NCI-H510A (cell line): Measurements from ENCODE around the gene RTEL1.
"Not testable (repeated sequence)": the region's sequence is repeated elsewhere in the genome, so short reads cannot be mapped to it uniquely, and the experiment has no call there.

ENCODE experiments used
- DNase-seq: peaks from one replicate; lab custom pipeline; 2025; lab: John Stamatoyannopoulos, UW

Gene RTEL1

DNA sequence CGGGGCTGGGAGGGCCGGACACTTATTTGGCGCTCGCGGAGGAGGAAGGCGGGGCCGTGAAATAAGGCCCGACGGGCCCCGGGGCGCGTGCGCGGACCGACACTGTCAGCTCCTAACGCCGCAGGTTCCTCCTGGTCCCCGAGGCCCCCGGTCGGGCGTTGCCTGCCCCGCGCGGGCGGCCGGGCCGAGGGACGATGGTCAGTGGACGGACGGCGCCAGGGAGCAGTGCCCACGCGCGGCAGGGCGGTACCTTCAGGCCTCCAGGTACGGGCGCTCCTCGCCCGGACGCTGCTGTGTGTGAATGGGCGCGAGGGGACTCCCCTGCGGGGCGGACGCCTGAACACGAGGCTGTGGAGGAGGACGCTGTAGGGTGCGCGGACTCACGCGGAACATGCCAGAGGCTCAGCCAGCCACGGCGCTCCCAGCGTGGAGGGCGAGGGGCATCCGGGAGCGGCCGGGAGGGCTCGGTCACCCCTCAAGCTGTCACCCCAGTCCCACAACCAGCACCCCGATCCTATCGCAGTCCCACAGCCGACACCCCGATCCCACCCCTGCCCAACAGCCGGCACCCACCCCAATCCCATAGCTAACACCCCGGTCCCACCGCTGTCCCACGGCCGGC is 30.9 kb upstream of the RTEL1 start:
- peak; percentile 84 for DNase-seq

DNA sequence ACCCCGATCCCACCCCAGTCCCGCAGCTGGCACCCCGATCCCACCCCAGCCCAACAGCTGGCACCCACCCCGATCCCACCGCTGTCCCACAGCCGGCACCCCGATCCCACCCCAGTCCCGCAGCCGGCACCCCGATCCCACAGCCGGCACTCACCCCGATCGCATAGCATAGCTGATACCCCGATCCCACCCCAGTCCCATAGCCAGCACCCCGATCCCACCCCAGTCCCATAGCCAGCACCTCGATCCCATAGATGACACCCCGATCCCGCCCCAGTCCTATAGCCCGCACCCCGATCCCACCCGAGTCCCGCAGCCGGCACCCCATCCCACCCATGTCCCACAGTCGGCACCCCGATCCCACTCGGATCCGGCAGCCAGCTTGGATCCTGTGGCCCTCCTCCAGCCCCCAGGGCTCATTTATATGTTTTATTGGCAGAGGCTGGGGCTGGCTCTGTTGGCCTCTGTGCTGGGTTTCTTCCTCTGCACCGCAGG is 30.3 kb upstream of the RTEL1 start:
- no peak for DNase-seq

DNA sequence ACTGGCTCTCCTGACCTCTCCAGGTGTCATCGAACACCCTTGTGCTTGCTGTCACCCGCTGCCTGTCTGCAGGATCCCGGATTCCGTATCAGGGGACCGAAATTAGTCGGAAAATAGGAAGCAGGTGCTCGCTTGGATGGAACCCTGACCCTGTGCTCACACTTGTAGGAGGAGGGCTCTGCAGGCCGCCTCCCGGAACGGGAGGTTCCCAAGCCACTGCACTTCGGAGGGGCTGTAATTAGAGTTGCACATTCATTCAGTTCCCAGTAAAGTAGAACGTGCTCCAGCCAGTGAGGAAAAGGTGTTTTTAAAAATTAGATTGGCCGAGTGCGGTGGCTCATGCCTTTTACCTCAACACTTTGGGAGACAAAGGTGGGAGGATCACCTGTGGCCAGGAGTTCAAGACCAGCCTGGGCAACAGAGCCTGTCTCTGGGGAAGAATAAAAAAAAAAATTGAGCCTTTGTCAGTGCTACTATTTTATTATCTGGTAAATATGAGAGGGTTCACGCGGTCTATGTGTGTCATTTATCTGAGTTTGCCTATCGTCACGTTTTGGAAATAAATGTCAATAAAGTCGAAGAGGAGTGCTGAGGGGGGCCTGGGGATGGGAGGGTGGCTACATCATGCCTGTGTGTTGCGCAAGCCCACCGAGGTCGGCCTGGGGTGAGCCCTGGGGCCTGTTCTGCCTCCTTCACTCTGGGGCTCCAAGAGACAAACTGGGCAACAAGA is 29.7 kb upstream of the RTEL1 start:
- peak; percentile 68 for DNase-seq

DNA sequence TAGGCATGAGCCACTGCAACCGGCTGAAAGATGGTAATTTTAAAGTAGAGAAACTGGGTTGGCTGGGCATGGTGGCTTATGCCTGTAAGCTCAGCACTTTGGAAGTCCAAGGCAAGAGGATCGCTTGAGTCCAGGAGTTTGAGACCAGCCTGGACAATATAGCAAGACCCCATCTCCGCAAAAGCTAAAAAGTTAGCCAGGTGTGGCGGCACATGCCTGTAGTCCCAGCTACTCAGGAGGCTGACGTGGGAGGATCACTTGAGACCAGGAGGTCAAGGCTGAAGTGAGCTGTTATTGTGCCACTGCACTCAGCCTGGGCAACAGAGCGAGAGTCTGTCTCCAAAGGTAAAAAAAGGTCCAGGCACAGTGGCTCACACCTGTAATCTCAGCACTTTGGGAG is 27.2 kb upstream of the RTEL1 start:
- not testable (repeated sequence) for DNase-seq

DNA sequence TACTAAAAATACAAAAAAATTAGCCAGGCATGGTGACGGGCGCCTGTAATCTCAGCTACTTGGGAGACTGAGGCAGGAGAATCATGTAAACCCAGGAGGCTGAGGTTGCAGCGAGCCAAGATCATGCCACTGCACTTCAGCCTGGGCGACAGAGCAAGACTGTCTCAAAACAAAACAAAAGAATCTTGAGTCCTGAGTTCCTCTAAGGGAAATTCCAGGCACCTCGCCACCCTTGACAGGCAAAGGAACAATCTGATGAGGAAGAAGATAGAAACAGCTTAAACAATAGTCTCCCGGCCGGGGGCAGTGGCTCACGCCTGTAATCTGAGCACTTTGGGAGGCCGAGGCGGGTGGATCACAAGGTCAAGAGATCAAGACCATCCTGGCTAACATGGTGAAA is 26.7 kb upstream of the RTEL1 start:
- not testable (repeated sequence) for DNase-seq

DNA sequence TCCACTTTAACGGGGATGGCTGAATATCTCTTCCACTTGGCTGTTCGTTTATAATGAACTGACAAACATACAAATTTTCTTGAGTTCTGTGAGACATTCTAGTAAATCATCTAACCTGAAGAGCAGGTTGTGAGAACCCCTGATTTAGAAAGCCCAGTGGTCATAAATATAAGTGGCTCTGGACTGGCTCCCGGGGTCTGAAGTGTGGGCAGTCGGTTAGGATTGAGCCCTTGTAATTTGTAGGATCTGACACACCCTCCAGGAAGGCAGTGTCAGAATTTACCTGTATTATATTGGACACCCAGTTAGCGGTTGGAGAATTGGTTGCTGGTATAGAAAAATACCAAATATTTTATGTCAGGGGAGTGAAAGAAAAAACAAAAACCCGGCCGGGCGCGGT is 24.4 kb upstream of the RTEL1 start:
- DNase-seq: no peak

DNA sequence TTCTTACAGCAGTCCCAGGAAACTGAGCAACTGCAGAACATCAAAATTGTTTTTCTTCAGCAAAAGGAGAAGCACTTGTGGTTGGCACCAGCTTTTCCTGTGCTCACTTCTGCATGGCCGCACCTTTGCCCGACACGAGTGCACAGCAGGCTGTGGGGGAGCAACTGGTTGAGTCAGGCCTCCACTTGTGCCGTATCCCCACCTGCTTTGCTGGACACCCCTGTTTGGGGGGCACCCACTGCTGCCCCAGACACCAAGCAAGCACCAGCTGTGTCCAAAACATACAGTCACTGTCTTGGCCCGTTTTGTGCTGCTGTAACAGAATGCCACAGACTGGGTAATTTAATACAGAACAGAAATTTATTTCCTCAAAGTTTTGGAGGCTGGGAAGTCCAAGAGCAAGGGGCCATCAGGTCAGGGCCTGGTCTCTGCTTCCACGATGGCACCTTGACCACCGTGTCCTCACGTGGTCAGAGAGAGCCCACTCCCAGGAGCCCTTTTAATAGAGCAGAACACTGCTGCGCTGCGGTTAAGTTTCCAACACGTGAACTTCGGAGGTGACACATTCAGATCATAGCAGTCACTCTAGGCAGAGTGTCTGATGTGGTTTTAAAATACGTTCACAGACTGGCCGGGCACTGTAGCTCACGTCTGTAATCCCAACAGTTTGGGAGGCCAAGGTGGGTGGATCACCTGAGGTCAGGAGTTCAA is 22.5 kb upstream of the RTEL1 start:
- no peak for DNase-seq

DNA sequence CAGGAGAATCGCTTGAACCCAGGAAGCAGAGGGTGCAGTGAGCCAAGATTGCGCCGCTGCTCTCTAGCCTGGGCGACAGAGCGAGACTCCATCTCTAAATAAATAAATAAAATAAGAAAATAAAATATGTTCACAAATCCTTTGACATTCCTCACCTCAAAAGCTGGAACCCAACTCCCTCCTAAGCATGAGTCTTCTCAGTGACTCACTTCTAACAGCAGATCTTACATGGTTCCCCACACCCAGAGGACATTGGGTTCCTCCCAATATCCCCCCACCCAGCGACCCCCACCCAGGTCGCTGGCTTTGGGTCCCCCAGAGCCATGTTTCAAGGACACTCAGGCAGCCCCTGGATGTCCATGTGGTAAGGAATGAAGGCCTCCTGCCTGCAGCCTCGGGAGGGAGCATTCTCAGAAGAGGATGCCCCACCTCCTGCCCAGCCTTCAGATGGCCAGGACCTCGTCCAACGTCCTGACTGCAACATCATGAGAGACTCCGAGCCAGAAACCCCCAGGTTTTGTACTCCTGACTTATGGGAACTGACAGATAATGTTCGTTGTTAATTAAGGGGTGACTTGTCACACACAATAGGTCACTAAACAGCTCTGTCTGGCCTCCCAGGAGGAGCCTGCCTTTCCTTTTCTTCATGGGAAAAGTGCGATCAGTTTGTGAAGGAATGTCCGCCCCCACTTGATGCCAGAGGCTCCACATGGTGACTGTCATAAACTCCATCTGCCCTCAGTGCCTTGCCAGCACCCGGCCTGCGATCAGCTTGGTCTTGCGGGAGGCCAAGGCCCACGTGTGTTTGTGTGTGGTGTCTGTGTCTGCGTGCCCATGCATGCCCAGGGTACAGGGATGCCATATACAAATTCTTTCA is 21.1 kb upstream of the RTEL1 start:
- DNase-seq: no peak

DNA sequence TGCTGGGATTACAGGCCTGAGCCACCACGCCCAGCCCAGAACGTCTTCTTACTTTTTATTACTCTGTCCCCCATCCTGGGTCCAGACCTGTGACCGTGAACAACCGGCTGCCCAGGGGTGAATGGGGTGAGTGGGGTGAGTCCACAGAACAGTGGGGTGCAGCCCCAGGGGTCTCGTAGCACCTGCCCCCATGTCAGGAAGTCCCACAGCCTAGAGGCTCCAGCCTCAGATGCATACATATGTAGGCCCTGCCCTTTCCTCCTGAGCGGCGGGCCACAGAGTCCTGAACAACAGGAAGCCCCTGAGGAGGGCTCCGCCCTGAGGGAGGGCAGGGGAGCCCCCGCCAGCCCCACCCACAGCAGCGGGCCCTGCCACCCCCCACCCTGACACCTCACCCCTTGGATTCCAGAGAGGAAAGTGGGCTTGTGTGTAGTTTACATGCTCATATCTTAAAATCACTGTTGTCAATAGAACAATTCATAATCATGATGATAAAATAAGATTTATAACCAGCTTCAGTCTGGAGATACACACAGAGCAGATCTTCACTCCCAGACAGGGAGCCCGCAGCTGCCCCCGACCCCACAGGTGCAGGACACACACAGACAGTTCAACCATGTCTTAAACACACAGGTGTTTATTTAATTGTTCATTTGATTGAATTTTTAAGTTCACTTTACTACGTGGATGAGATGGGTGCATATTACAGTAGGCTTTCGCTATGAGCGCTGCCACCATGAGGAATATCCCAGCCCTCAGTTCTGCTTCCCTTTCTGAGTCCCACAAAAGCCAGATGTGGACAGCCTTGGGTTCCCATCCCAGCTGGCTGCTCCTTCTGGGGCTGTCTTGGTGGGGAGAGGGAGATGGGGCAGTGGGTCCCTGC is 18.8 kb upstream of the RTEL1 start:
- DNase-seq: no peak

DNA sequence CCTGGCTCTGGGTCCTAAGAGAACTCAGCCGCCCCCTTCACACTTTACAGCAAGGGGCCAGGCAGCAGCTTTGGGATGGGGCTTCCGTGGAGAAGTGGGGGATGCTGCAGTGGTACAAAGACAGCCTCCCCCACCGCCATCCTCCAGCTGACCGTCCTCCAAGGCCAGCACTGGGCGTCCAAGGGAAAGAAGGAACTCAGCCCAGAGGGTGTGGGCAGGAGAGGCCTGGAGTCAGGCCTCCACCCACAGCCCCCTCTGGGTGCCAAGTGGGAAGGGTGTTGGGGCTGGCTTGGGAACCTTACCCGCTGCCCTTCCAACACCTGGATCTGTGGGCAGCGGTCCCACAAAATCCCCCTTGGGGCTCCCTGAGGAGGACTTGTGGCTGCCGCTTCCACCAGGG is 18.0 kb upstream of the RTEL1 start:
- no peak for DNase-seq

DNA sequence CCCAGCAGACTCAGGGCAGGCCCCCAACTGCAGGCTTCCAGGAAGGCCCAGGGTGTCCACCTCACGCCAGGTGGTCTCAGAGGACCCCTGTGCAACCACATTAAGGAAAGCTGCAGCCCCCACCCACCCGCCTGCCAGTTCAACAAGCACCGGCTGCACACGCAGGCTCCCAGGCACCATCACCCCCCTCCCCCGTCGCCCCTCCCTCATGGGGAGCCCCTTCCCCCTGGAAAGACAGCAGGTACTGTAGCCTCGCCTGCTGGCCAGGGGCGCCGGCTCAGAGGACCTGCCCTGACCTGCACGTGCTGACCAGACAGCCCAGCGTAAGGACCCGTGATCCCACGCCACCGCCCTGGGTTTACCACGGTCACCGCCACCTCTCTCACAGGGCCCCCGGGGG is 17.4 kb upstream of the RTEL1 start:
- not testable (repeated sequence) for DNase-seq

DNA sequence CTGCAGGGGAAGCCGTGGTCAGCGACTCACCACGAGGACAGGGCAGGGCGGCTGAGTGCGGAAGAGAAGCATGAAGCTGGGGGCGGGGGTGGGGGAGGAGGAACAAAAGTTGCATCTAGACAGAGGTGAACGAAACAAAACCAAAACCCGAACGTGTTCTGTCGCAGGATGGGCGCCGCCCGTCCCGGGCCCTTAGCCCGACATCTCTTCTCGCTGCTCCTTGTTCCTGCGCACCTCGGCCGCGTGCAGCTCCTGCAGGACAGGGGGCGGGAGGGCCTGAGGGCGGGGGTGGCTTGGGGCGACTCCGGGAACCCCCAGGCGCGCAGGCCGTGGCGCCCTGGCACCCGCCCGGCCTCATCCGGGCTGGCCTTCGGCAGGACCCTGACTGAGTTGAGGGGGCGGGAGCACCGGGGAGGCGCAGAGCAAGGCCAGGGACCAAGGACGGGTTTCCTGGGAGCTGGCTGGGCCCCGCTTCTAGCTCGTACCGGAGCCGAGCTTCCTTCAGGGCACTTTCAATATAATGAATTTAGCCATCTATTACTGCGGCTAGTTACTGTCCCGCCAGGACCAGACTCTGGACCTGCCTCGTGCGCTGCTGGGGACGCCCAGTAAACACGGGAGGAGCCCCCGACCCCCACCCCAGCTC is 16.8 kb upstream of the RTEL1 start:
- no peak for DNase-seq

DNA sequence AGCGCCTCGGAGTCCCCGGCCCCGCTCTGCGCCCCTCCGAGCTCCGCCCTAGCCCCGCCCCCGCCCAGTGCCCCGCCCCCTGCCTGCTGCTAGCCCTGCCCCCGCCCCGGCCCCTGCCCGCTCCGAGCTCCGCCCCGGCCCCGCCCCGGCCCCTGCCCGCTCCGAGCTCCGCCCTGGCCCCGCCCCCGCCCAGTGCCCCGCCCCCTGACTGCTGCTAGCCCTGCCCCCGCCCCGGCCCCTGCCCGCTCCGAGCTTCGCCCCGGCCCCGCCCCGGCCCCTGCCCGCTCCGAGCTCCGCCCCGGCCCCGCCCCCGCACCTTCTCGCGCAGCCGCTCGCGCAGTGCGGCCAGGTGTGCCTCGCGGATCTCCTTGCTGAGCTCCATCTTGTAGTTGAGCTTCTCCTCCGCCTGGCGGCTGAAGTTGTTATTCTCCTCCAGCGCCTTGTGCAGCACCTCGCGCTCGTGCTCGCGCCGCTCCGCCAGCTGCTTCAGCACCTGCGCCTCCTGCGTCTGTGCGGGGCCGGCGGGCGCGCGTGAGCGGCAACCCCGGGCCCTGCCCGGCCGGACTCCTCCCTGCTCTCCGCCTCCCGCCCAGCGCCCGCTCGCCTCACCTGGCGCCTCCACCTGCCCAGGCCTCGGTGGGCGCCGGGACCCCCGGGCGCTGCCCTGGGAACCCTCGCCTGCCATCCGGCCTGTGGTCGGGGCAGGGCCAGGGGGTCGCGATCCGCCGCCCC is 16.2 kb upstream of the RTEL1 start:
- no peak for DNase-seq

DNA sequence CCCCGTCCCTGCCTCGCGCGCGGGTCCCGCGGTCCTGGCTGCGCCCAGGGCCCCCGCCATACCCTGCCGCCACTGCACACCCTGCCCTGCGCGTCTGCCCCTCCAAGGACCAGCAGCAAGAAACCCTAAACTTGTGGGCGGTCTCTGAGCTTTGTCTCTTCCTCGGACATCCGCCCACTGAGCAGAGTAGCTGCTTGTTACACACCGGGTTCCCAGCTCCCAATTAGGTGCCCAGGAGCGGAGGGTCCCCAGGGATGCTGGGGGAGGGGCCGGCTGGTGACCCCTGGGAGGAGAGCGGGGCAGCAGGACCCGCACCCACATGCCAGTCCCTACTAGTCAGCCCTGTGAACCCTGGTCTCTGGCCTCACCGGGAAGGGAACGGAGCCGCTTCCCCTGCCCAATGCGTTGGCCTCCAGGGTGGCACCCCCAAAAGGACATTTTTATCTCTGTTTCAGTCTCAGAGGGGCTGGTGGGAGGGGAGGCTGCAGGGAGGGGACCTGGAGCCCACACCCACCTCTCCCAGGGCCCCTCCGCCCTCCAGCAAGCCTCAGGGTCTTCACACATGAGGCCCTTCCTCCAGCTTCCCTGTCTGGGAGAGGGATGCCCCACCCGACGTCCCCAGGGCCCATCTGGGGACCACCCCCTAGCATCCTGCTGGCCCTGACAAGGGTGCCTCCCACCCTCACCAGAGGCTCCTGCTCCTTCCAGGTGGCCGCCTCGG is 15.4 kb upstream of the RTEL1 start:
- no peak for DNase-seq

DNA sequence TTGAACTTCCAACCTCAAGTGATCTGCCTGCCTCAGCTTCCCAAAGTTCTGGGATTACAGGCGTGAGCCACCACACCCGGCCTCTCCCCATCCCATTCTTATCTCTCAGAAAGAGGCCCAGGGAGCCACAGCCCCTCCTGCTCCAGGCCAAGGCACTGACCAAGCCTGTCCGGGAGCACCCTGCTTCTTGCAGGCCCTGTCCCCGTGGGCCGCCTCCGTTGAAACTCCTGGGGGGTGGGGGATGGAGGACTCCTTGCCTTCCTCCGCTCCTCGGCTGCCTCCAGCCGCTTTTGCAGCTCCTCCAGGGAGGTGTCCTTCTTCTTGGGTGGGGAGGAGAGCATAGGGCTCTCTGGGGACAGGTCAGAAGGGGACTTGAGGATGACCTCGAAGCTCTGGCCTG is 14.6 kb upstream of the RTEL1 start:
- DNase-seq: no peak

DNA sequence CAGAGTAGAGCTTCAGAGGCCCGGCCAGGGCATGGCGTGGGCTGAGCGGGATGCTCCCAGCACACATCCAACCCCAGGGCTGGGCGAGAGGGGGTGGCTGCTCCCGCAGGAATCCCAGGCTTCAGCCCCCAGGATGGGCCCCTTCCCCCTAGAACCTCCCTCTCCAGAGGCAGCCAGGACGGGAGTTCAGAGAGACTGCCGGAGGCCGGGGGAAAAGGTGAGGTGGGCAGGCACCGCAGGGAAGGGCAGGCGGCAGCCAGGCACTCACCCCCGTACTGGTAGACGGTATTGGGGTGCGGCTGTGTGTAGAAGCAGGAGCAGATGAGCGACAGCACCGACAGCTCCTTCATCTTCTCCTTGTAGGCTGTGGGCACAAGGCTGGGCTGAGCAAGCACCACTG is 14.2 kb upstream of the RTEL1 start:
- no peak for DNase-seq

DNA sequence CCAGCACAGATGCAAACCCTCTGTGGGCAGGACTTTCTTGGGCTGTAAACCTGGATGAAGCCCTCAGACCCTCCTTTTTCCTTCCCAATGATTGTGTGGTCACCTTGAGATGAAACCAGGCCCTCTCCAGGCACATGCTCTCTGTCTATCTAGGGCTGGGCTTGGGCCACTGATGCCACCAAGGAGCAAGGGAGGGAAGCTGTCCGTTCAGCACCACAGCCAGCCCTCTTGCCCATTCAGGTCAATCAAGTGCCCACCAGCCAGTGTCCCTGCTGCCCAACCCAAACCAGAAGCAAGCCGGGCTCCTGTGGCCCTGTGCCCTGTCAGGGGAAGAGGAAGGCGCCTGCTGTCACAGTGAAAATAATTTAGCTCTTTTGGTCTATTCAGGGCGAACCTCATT is 12.9 kb upstream of the RTEL1 start:
- no peak for DNase-seq

DNA sequence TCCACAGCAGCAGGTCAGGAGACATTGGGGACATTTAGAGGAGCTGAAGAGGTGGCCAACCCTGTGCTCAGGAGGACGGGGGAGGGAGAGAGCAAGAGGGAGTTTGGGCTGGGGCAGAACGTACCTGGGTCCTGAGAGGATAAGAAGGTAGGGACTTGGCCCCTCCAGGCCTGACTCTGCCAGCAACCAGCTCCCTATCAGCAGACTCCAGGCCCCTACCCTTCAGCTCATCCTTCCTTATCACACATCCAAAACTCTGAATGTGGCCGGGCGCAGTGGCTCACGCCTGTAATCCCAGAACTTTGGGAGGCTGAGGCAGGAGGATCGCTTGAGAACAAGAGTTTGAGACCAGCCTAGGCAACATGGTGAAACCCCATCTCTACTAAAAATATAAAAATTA is 9.9 kb upstream of the RTEL1 start:
- no peak for DNase-seq

DNA sequence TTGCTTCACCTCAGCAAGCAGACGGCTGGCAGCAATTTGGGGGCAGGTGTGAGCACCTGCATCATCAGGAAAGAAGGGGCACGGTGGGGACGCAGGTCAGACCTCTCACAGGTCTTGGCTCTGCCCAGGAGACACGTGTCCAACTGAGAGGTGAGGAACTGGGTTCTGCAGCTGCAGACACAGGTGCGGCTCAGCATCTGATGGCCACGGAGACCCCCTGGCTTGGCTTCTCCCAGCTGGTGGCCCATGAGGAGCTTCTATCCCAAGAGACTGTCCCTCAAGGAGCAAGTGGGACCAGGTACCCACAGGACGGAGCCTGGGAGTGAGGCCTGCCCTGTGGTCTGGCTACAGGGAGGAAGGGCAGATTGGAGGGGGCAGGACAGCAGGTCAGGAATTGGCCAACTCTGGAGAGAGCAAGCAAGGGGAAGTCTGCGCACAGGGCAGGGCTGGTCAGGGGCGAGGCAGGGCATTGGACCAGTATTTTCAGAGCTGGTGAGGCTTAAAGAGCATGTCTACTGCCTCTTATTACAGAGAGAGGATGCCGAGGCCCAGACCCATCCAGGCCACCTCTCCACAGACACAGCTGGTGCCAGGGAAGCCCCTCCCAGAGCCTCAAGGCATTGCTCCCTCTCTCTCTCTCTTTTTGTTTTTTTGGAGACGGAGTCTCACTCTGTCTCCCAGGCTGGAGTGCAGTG is 9.1 kb upstream of the RTEL1 start:
- no peak for DNase-seq
